ENCODE measurements around the gene CLDN9.

CLDN9 gene

GRCh38 chr16:3028716-3029319, 16.1 kb downstream of the CLDN9 start:
- no peak for DNase-seq (ENCODE audit: extremely low read depth in 1 of 2, low read depth in 1 of 2)

- no peak for DNase-seq (ENCODE audit: extremely low read depth in 1 of 2, low read depth in 1 of 2)
Measured at GRCh38 chr16:3029491-3030221, 16.9 kb downstream of the CLDN9 start.

GRCh38 chr16:3030222-3031212, 17.8 kb downstream of the CLDN9 start:
- no peak for DNase-seq (ENCODE audit: extremely low read depth in 1 of 2, low read depth in 1 of 2)

GRCh38 chr16:3032624-3033023, 19.9 kb downstream of the CLDN9 start:
- DNase-seq (ENCODE audit: extremely low read depth in 1 of 2, low read depth in 1 of 2), result no peak

- DNase-seq (ENCODE audit: extremely low read depth in 1 of 2, low read depth in 1 of 2), result no peak
Measured at GRCh38 chr16:3035289-3035971, 22.7 kb downstream of the CLDN9 start.

- no peak for DNase-seq (ENCODE audit: extremely low read depth in 1 of 2, low read depth in 1 of 2)
Measured at GRCh38 chr16:3035972-3036725, 23.4 kb downstream of the CLDN9 start.

- no peak for DNase-seq (ENCODE audit: extremely low read depth in 1 of 2, low read depth in 1 of 2)
Measured at GRCh38 chr16:3036726-3037315, 24.1 kb downstream of the CLDN9 start, which contains the start of gene BICDL2. TSS of gene BICDL2 (minus strand) at chr16:3036944. CDS start at chr16:3035496, 1,448 bp downstream.

GRCh38 chr16:3038256-3038655, 25.5 kb downstream of the CLDN9 start:
- DNase-seq (ENCODE audit: extremely low read depth in 1 of 2, low read depth in 1 of 2), result no peak

GRCh38 chr16:3038896-3039295, 26.2 kb downstream of the CLDN9 start:
- no peak for DNase-seq (ENCODE audit: extremely low read depth in 1 of 2, low read depth in 1 of 2)

GRCh38 chr16:3042376-3042775, 29.7 kb downstream of the CLDN9 start:
- DNase-seq (ENCODE audit: extremely low read depth in 1 of 2, low read depth in 1 of 2), result no peak

- no peak for DNase-seq (ENCODE audit: extremely low read depth in 1 of 2, low read depth in 1 of 2)
Measured at GRCh38 chr16:3044708-3045107, 32.0 kb downstream of the CLDN9 start.

GRCh38 chr16:3045758-3046640, 33.3 kb downstream of the CLDN9 start, which contains the start of gene MMP25:
TSS of gene MMP25 (plus strand) at chr16:3046561. CDS start at chr16:3046918, 357 bp downstream.
- DNase-seq (ENCODE audit: extremely low read depth in 1 of 2, low read depth in 1 of 2), result no peak

GRCh38 chr16:3046641-3047386, 34.1 kb downstream of the CLDN9 start:
- DNase-seq (ENCODE audit: extremely low read depth in 1 of 2, low read depth in 1 of 2), result no peak

- no peak for DNase-seq (ENCODE audit: extremely low read depth in 1 of 2, low read depth in 1 of 2)
Measured at GRCh38 chr16:3047387-3047720, 34.6 kb downstream of the CLDN9 start.

- DNase-seq (ENCODE audit: extremely low read depth in 1 of 2, low read depth in 1 of 2), result no peak
Measured at GRCh38 chr16:3049921-3050481, 37.3 kb downstream of the CLDN9 start.

- no peak for DNase-seq (ENCODE audit: extremely low read depth in 1 of 2, low read depth in 1 of 2)
Measured at GRCh38 chr16:3050487-3050886, 37.8 kb downstream of the CLDN9 start.

GRCh38 chr16:3051009-3051408, 38.3 kb downstream of the CLDN9 start:
- no peak for DNase-seq (ENCODE audit: extremely low read depth in 1 of 2, low read depth in 1 of 2)

GRCh38 chr16:3051494-3051893, 38.8 kb downstream of the CLDN9 start:
- no peak for DNase-seq (ENCODE audit: extremely low read depth in 1 of 2, low read depth in 1 of 2)

Measured in stimulated activated CD8-positive, alpha-beta memory T cell treated with anti-CD3 and anti-CD28 coated beads, Interleukin-7, amount 100 ng/mL, for 48 hours (primary cell).